ENCODE data around the gene EGFR. TPM values are rescaled to one million over a fixed set of nuclear protein-coding genes. Genes with fewer than 3 reads are reported as not detected.

The EGFR gene
- total RNA-seq, 2 donors from 2014 or later = 42.5 to 44.2 TPM

- Histone ChIP-seq H3K4me1 (no peaks in the 10 kb centered on the region), H3K9me3 (no peaks in the 10 kb centered on the region), H3K4me3 (no peak overlapping the region), H3K27ac (no peak overlapping the region), H3K36me3 (replicated peaks in 1 of 2; ENCODE audit: insufficient read depth in 1 of 2, low read depth in 2 of 2) (peaks cover 0 to 35% of the 10 kb centered on the region in 2 donors), H3K27me3 (no peaks in the 10 kb centered on the region)
- no peak for DNase-seq
- ATAC-seq = no peak
- intact Hi-C loops (cut with DNase I) = no loop called here
- WGBS, 2 donors = 82 to 91% methylated on average over 11 of the region's 11 CpGs
- TF ChIP-seq CTCF (IDR thresholded peaks at IDR 0.05) = no peak
- no peak for TF ChIP-seq POLR2A (IDR thresholded peaks at IDR 0.05)
Measured at GRCh38 chr7:55170335-55171069, 151.7 kb downstream of the EGFR start.

- intact Hi-C loops (cut with DNase I) = no loop called here
Measured at GRCh38 chr7:55171157-55171556, 152.3 kb downstream of the EGFR start.

GRCh38 chr7:55172161-55172560 lies 153.3 kb downstream of the EGFR start:
- Histone ChIP-seq H3K4me3 (no peak overlapping the region), H3K27ac (no peak overlapping the region), H3K36me3 (replicated peaks in 1 of 2; ENCODE audit: insufficient read depth in 1 of 2, low read depth in 2 of 2) (peaks cover 0 to 29% of the 10 kb centered on the region in 2 donors), H3K9me3 (no peaks in the 10 kb centered on the region), H3K4me1 (no peaks in the 10 kb centered on the region), H3K27me3 (no peaks in the 10 kb centered on the region)
- 86 to 91% methylated on average over 5 of the region's 5 CpGs for WGBS, 2 donors
- DNase-seq (no peak), ATAC-seq (no peak)
- TF ChIP-seq POLR2A (IDR thresholded peaks at IDR 0.05) = no peak
- TF ChIP-seq CTCF (IDR thresholded peaks at IDR 0.05) = no peak
- intact Hi-C loops (cut with DNase I) = no loop called here

More at GRCh38 chr7:55171157-55171556, 152.3 kb downstream of the EGFR start:
- WGBS, 2 donors = 87 to 91% methylated on average over 7 of the region's 7 CpGs
- peaks cover 0 to 31% of the 10 kb centered on the region in 2 donors for H3K36me3 ChIP-seq (replicated peaks in 1 of 2; ENCODE audit: insufficient read depth in 1 of 2, low read depth in 2 of 2)
- no peak for DNase-seq
- no peaks in the 10 kb centered on the region for H3K4me1 ChIP-seq
- no peak overlapping the region for H3K27ac ChIP-seq
- no peak overlapping the region for H3K4me3 ChIP-seq
- no peaks in the 10 kb centered on the region for H3K9me3 ChIP-seq
- no peak for ATAC-seq
- no peaks in the 10 kb centered on the region for H3K27me3 ChIP-seq
- no peak for TF ChIP-seq CTCF (IDR thresholded peaks at IDR 0.05)
- TF ChIP-seq POLR2A (IDR thresholded peaks at IDR 0.05) = no peak

GRCh38 chr7:55172881-55173609 lies 154.2 kb downstream of the EGFR start:
- no peak overlapping the region for H3K27ac ChIP-seq
- no peak for TF ChIP-seq POLR2A (IDR thresholded peaks at IDR 0.05)
- no peak for TF ChIP-seq CTCF (IDR thresholded peaks at IDR 0.05)
- ATAC-seq = no peak
- H3K4me3 ChIP-seq = no peak overlapping the region
- no peaks in the 10 kb centered on the region for H3K27me3 ChIP-seq
- WGBS, 2 donors = 96% methylated on average over 25 of the region's 25 CpGs
- peaks cover 0 to 29% of the 10 kb centered on the region in 2 donors for H3K36me3 ChIP-seq (replicated peaks in 1 of 2; ENCODE audit: insufficient read depth in 1 of 2, low read depth in 2 of 2)
- no peaks in the 10 kb centered on the region for H3K9me3 ChIP-seq
- no peaks in the 10 kb centered on the region for H3K4me1 ChIP-seq
- intact Hi-C loops (cut with DNase I) = no loop called here
- DNase-seq = no peak
